ENCODE data around the gene ALX3.

Gene ALX3

DNA sequence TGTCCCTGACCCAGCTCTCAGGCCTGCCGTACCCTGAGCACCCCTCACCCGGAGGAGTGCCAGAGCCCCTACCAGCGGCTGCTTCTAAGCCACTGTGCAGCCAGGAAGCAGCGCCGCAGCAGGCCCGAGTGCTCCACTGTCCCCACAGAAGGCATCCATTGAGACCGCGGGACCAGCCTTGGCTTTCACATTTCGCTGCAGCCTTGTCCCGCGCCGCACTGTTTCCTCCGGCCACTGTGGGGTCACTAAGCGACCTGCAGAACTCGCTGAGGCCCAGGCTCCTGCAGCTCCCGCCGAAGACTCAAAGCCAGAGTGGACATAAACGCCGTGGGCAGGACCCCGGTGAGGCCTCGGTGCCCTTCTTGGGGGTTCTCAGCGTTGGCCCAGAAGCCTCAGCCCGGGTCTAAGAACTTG is 3.0 kb downstream of the ALX3 start:
- Histone ChIP-seq H3K9me3 (ENCODE audit: control insufficient read depth, insufficient read depth, low read depth, low read length) (no peaks in the 10 kb centered on the region), H3K36me3 (ENCODE audit: control insufficient read depth in 2 of 2, insufficient read depth in 1 of 2, low read length in 2 of 2) (peaks cover 0 to 10% of the 10 kb centered on the region in 2 experiments; a peak in 1 of 3 replicates), H3K27ac (ENCODE audit: extremely low read depth, low read depth, low read length) (no peak overlapping the region), H3K4me1 (ENCODE audit: control insufficient read depth, insufficient read depth, low read length) (no peaks in the 10 kb centered on the region), H3K4me3 (ENCODE audit: low read depth, low read length) (no peak overlapping the region)
- TF ChIP-seq ZNF530 (tag by site-specific recombination; IDR thresholded peaks at IDR 0.05; ENCODE audit: low read depth): no peak
- ChIA-PET CTCF (interaction anchor here (0.7 to 1.6 kb wide), 2 partner anchors 10 to 35 kb away, joined by 3 to 11 read pairs; no protein-coding TSS in a partner anchor), POLR2A (no interaction called here)

DNA sequence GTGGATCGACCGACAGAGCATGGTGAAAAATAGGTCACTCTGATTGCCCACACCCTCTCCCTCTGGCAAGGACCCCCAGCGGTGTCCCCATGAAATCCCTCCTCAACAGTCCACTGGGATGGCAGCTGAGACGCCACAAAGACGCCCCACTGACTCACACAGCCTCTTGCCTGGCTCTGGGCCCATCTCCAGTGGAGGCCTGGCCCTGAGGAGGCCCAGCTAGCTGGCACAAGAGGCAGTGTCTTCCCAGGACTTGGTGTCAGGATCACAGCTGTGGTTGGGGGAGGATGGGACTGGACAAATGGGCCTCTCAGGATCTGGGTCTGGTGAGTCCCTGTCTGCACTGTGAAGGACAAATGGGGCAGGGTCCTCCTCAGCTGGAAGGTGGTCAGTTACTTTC is 4.6 kb downstream of the ALX3 start:
- H3K36me3 ChIP-seq (ENCODE audit: control insufficient read depth in 2 of 2, insufficient read depth in 1 of 2, low read length in 2 of 2): peaks cover 0 to 25% of the 10 kb centered on the region in 2 experiments; a peak in 1 of 3 replicates
- H3K9me3 ChIP-seq (ENCODE audit: control insufficient read depth, insufficient read depth, low read depth, low read length): no peaks in the 10 kb centered on the region
- POLR2A ChIA-PET: interaction anchor here (1.3 kb wide), 1 partner anchor 11 kb away, joined by 4 read pairs; no protein-coding TSS in a partner anchor
- H3K4me3 ChIP-seq (ENCODE audit: low read depth, low read length): no peak overlapping the region
- no peaks in the 10 kb centered on the region for H3K4me1 ChIP-seq (ENCODE audit: control insufficient read depth, insufficient read depth, low read length)
- CTCF ChIA-PET: interaction anchor here (0.6 to 2.4 kb wide), 5 partner anchors 8 to 515 kb away, joined by 3 to 14 read pairs (median 4); no protein-coding TSS in a partner anchor
- peak; percentile 81 for TF ChIP-seq GLIS1 (tag by site-specific recombination; IDR thresholded peaks at IDR 0.05)
- no peak for TF ChIP-seq SCRT2 (tag by site-specific recombination; IDR thresholded peaks at IDR 0.05)
- TF ChIP-seq GLIS2 (tag by site-specific recombination; IDR thresholded peaks at IDR 0.05): 0 out of 2 replicates have a peak, but pooled peaks have one; percentile 38
- peak; percentile 90 for TF ChIP-seq ZIC2 (tag by site-specific recombination; IDR thresholded peaks at IDR 0.05)
- H3K27ac ChIP-seq (ENCODE audit: extremely low read depth, low read depth, low read length): no peak overlapping the region

DNA sequence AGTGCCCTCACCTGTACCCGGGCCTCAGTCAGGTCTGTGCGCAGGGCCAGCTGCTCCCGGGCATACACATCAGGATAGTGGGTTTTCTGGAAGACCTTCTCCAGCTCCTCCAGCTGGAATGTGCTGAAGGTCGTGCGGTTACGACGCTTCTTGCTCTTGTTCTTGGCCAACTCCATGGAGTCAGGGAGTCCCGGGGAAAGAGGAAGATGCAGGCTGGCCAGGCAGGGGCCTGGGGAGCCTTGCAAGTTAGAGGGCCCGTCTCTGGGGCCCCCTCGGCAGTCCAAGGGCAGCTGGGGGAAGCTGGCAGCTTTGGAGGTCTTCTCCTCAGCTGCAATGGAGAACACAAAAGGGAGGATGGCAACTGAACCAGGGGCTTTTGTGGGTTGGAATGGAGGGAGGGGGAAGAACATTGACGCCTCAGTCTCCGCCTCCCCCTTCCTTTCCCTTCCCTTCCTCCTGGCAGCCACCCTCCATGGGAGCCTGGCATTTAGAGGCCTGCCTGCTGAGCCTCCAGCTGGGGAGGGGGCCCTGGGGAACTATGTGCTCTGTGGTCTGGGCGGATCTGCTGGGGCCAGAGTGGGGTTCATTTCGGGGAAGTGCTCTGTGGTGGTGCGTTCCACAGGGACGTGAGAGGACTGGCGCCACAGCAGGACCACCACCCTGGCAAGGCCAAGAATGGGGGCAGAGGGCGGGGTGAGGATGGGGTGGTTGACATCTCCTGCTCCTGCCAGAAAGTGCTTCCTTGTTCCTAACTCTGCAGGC is 5.7 kb downstream of the ALX3 start:
- Histone ChIP-seq H3K4me3 (ENCODE audit: low read depth, low read length) (no peak overlapping the region), H3K4me1 (ENCODE audit: control insufficient read depth, insufficient read depth, low read length) (no peaks in the 10 kb centered on the region), H3K27ac (ENCODE audit: extremely low read depth, low read depth, low read length) (no peak overlapping the region), H3K36me3 (ENCODE audit: control insufficient read depth in 2 of 2, insufficient read depth in 1 of 2, low read length in 2 of 2) (peaks cover 0 to 35% of the 10 kb centered on the region in 2 experiments; a peak in 1 of 3 replicates), H3K9me3 (ENCODE audit: control insufficient read depth, insufficient read depth, low read depth, low read length) (no peaks in the 10 kb centered on the region)
- ChIA-PET CTCF (interaction anchor here (0.6 to 5.5 kb wide), 6 partner anchors 11 to 288 kb away, joined by 3 to 48 read pairs (median 4); no protein-coding TSS in a partner anchor), POLR2A (no interaction called here)
- TF ChIP-seq ZNF184 (tag by site-specific recombination; IDR thresholded peaks at IDR 0.05) (no peak), GLIS1 (tag by site-specific recombination; IDR thresholded peaks at IDR 0.05) (no peak), ZNF175 (tag by site-specific recombination; IDR thresholded peaks at IDR 0.05) (no peak), TCF7L2 (IDR thresholded peaks at IDR 0.05; ENCODE audit: borderline replicate concordance, low read depth, low read length) (no peak), ZIC2 (tag by site-specific recombination; IDR thresholded peaks at IDR 0.05) (peak; percentile 94), ZNF433 (tag by site-specific recombination; IDR thresholded peaks at IDR 0.05; ENCODE audit: low read depth) (no peak)
- TF ChIP-seq, protein P1, sequence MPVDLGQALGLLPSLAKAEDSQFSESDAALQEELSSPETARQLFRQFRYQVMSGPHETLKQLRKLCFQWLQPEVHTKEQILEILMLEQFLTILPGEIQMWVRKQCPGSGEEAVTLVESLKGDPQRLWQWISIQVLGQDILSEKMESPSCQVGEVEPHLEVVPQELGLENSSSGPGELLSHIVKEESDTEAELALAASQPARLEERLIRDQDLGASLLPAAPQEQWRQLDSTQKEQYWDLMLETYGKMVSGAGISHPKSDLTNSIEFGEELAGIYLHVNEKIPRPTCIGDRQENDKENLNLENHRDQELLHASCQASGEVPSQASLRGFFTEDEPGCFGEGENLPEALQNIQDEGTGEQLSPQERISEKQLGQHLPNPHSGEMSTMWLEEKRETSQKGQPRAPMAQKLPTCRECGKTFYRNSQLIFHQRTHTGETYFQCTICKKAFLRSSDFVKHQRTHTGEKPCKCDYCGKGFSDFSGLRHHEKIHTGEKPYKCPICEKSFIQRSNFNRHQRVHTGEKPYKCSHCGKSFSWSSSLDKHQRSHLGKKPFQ (tag by site-specific recombination; IDR thresholded peaks at IDR 0.05): no peak

DNA sequence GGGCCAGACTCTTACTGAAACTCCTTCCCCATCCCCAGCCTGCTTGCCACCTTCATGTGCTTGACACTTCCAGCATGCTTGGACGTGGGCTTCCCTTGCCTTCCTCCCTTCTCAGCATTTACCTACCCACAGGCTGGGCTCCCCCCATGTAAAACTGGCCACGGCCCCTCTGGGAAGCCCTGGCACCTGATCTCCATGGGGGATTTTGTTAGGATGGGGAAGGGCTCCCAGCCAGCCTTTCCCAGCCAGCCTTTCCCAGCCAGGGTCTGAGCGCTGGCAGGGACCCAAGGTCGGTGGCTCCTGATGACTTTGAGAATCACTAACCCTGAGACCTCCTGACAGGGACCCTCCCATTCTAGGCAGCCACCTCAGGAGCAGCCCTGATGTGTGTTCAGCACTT is 6.7 kb downstream of the ALX3 start:
- Histone ChIP-seq H3K9me3 (ENCODE audit: control insufficient read depth, insufficient read depth, low read depth, low read length) (no peaks in the 10 kb centered on the region), H3K36me3 (ENCODE audit: control insufficient read depth in 2 of 2, insufficient read depth in 1 of 2, low read length in 2 of 2) (peaks cover 0 to 44% of the 10 kb centered on the region in 2 experiments; a peak in 1 of 3 replicates), H3K4me3 (ENCODE audit: low read depth, low read length) (no peak overlapping the region), H3K4me1 (ENCODE audit: control insufficient read depth, insufficient read depth, low read length) (no peaks in the 10 kb centered on the region), H3K27ac (ENCODE audit: extremely low read depth, low read depth, low read length) (no peak overlapping the region)
- ChIA-PET POLR2A (no interaction called here), CTCF (interaction anchor here (1.5 to 5.5 kb wide), 3 partner anchors 12 to 42 kb away, joined by 3 to 48 read pairs (median 4); no protein-coding TSS in a partner anchor)
- TF ChIP-seq, protein P2, sequence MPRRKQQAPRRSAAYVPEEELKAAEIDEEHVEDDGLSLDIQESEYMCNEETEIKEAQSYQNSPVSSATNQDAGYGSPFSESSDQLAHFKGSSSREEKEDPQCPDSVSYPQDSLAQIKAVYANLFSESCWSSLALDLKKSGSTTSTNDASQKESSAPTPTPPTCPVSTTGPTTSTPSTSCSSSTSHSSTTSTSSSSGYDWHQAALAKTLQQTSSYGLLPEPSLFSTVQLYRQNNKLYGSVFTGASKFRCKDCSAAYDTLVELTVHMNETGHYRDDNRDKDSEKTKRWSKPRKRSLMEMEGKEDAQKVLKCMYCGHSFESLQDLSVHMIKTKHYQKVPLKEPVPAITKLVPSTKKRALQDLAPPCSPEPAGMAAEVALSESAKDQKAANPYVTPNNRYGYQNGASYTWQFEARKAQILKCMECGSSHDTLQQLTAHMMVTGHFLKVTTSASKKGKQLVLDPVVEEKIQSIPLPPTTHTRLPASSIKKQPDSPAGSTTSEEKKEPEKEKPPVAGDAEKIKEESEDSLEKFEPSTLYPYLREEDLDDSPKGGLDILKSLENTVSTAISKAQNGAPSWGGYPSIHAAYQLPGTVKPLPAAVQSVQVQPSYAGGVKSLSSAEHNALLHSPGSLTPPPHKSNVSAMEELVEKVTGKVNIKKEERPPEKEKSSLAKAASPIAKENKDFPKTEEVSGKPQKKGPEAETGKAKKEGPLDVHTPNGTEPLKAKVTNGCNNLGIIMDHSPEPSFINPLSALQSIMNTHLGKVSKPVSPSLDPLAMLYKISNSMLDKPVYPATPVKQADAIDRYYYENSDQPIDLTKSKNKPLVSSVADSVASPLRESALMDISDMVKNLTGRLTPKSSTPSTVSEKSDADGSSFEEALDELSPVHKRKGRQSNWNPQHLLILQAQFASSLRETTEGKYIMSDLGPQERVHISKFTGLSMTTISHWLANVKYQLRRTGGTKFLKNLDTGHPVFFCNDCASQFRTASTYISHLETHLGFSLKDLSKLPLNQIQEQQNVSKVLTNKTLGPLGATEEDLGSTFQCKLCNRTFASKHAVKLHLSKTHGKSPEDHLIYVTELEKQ (tag by site-specific recombination; IDR thresholded peaks at IDR 0.05; ENCODE audit: borderline replicate concordance): no peak
- TF ChIP-seq ZXDB (tag by site-specific recombination; IDR thresholded peaks at IDR 0.05): no peak
- no peak for TF ChIP-seq ZNF274 (IDR thresholded peaks at IDR 0.05; ENCODE audit: low read length)
- no peak for TF ChIP-seq ZNF274 (tag by site-specific recombination; IDR thresholded peaks at IDR 0.05; ENCODE audit: borderline replicate concordance)
- no peak for TF ChIP-seq ZNF560 (tag by site-specific recombination; IDR thresholded peaks at IDR 0.05; ENCODE audit: borderline replicate concordance)
- TF ChIP-seq, protein P3, sequence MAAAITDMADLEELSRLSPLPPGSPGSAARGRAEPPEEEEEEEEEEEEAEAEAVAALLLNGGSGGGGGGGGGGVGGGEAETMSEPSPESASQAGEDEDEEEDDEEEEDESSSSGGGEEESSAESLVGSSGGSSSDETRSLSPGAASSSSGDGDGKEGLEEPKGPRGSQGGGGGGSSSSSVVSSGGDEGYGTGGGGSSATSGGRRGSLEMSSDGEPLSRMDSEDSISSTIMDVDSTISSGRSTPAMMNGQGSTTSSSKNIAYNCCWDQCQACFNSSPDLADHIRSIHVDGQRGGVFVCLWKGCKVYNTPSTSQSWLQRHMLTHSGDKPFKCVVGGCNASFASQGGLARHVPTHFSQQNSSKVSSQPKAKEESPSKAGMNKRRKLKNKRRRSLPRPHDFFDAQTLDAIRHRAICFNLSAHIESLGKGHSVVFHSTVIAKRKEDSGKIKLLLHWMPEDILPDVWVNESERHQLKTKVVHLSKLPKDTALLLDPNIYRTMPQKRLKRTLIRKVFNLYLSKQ (tag by site-specific recombination; IDR thresholded peaks at IDR 0.05; ENCODE audit: borderline replicate concordance): no peak
